ENCODE results near the gene HPDL. TPM values are rescaled to one million over a fixed set of nuclear protein-coding genes. Genes with fewer than 3 reads are reported as not detected.
A peak's percentile ranks its signal among the peaks of the same experiment; 100 is the strongest.
"Not testable (repeated sequence)": the region's sequence is repeated elsewhere in the genome, so short reads cannot be mapped to it uniquely, and the experiment has no call there.

HPDL gene
- total and polyA plus RNA-seq, 2 of the 4 experiments (the other 2 are of a cell fraction) = 0.54 to 1.1 TPM

- TF ChIP-seq SMC3 (IDR thresholded peaks at IDR 0.05; ENCODE audit: low read depth, low read length) = peak; percentile 82
These were observed 33.3 kb downstream of the HPDL start (continued) for GRCh38 chr1:45359882-45360513.

GRCh38 chr1:45360981-45361380 is 34.3 kb downstream of the HPDL start:
- Histone ChIP-seq H2AFZ (replicated peaks; ENCODE audit: low read length, poor library complexity) (peak overlapping the region; percentile 74), H4K8ac (ENCODE audit: low read depth in 2 of 2, low read length in 2 of 2) (peak overlapping the region in 1 of 2 experiments; percentile 57; a peak in 2 of 4 replicates)
- H3K4me3 ChIP-seq (ENCODE audit: insufficient read depth, low read depth, low read length); H3K9me1 ChIP-seq (ENCODE audit: insufficient read depth, low read length); H2AK9ac ChIP-seq (replicated peaks; ENCODE audit: low read depth, low read length, poor library complexity); H3K9me3 ChIP-seq (ENCODE audit: control insufficient read depth, insufficient read depth, low read length); BruUV-seq (replicated peaks); dilution Hi-C loops (cut with HindIII; ENCODE audit: low sequenced_read_pairs, unreplicated experiment); H2BK15ac ChIP-seq (ENCODE audit: low read depth, low read length); H3K9ac ChIP-seq (ENCODE audit: low read depth, low read length); in situ Hi-C loops (cut with MboI; ENCODE audit: low sequenced_read_pairs); H2BK120ac ChIP-seq (ENCODE audit: low read depth, low read length); H3K23ac ChIP-seq (ENCODE audit: low read depth, low read length); H2AK5ac ChIP-seq (ENCODE audit: low read depth, low read length); H2BK5ac ChIP-seq (ENCODE audit: low read depth, low read length, poor library complexity, severe bottlenecking); H3K18ac ChIP-seq (ENCODE audit: low read depth, low read length); H3K4ac ChIP-seq (ENCODE audit: low read depth, low read length); H4K91ac ChIP-seq (ENCODE audit: insufficient read depth, low read depth, low read length); H3K56ac ChIP-seq (ENCODE audit: extremely low read depth, insufficient read depth, low read length); H3K36me3 ChIP-seq (ENCODE audit: control insufficient read depth, insufficient read depth, low read length); H3K27ac ChIP-seq (ENCODE audit: insufficient read depth, low read length); H3K27me3 ChIP-seq (ENCODE audit: control insufficient read depth, insufficient read depth, low read length); H4K20me1 ChIP-seq (ENCODE audit: insufficient read depth, low read length); H3K4me2 ChIP-seq (ENCODE audit: low read depth, low read length); H4K5ac ChIP-seq (ENCODE audit: low read depth, low read length); H3K79me1 ChIP-seq (ENCODE audit: low read depth in 1 of 2, low read length in 2 of 2); H2BK20ac ChIP-seq (ENCODE audit: low read depth, low read length); H3K4me1 ChIP-seq (ENCODE audit: control insufficient read depth, insufficient read depth, low read length); H3K14ac ChIP-seq (replicated peaks; ENCODE audit: low read depth, low read length): not testable (repeated sequence)
- DNase-seq (peak; percentile 75), ATAC-seq (ENCODE audit: low read depth) (peak; percentile 94)
- ChIA-PET POLR2A (ENCODE audit: unreplicated experiment) (interaction anchor here (0.6 kb wide), 2 partner anchors 9 to 350 kb away, joined by 3 to 8 read pairs; no protein-coding TSS in a partner anchor), CTCF (interaction anchor here (0.5 to 8.1 kb wide), 10 partner anchors 12 to 217 kb away, joined by 3 to 95 read pairs (median 4); partner anchors contain the start of gene TESK2)
- intact Hi-C loops (cut with micrococcal nuclease) = loop anchor here (1.0 to 2.0 kb wide), 3 partner anchors 56 to 209 kb away; no protein-coding TSS in a partner anchor
- 92% methylated on average over 2 of the region's 7 CpGs; no CpG with 5 or more reads in 1 of the 2 experiments for WGBS, 2 experiments (ENCODE audit: extremely low coverage in 2 of 2, insufficient read length in 1 of 2)
- TF ChIP-seq CTCF (conservative IDR thresholded peaks at IDR 0.05; ENCODE audit: low read depth, low read length) = 0 out of 2 replicates have a peak, but pooled peaks have one; percentile 11

Measured in IMR-90 (cell line).